CD14-positive monocyte (primary cell): ENCODE measurements around the gene KRTAP10-4. TPM values are rescaled to one million over a fixed set of nuclear protein-coding genes. Genes with fewer than 3 reads are reported as not detected.

ENCODE experiments used
- DNase-seq, 3 donors: peaks; one replicate each; pipeline ENCODE4 v3.0.0-alpha.2; 2011 to 2022
- H2AFZ ChIP-seq: 2 replicates; pipeline ENCODE4 v1.6.0; 2012; ENCODE audit warnings: mild to moderate bottlenecking, low read depth, low read length, inconsistent platforms; ENCODE audit not compliant: insufficient read depth, poor library complexity, severe bottlenecking
- H3K27ac ChIP-seq, 2 donors: 1 replicate in 1 of 2; 2 replicates in 1 of 2; pipeline ENCODE4 v1.5.1; 2012 to 2013; ENCODE audit warnings: low read length in 2 of 2, control low read depth in 1 of 2, inconsistent platforms in 1 of 2, low read depth in 1 of 2, mild to moderate bottlenecking in 1 of 2
- H3K27me3 ChIP-seq, 2 donors: one replicate each; pipeline versions ENCODE4 v1.6.0 to v1.6.1; 2011 to 2013; ENCODE audit warnings: low read length in 2 of 2; ENCODE audit not compliant: control insufficient read depth in 2 of 2, insufficient read depth in 2 of 2
- H3K36me3 ChIP-seq, 2 donors: replicated peaks in 1 of 2; 1 replicate in 1 of 2; 2 replicates in 1 of 2; pipeline versions ENCODE4 v1.5.1 to v1.6.1; 2012 to 2013; ENCODE audit warnings: low read length in 2 of 2, control low read depth in 1 of 2, inconsistent platforms in 1 of 2, mild to moderate bottlenecking in 1 of 2; ENCODE audit not compliant: insufficient read depth in 2 of 2, control insufficient read depth in 1 of 2
- H3K4me1 ChIP-seq, 2 donors: 1 replicate in 1 of 2; 2 replicates in 1 of 2; pipeline versions ENCODE4 v1.5.1 to v1.6.1; 2012 to 2013; ENCODE audit warnings: low read length in 2 of 2, control low read depth in 1 of 2, inconsistent platforms in 1 of 2, mild to moderate bottlenecking in 1 of 2, moderate library complexity in 1 of 2; ENCODE audit not compliant: insufficient read depth in 2 of 2, control insufficient read depth in 1 of 2
- H3K4me2 ChIP-seq: replicated peaks from 2 replicates; pipeline ENCODE3; 2012; ENCODE audit warnings: low read length, moderate library complexity, mild to moderate bottlenecking; ENCODE audit not compliant: poor library complexity, severe bottlenecking; ENCODE audit errors: extremely low read depth
- H3K4me3 ChIP-seq, 3 experiments: fragments of 200-600 bp in 1 of 3; sonication (generic) in 1 of 3; replicated peaks in 1 of 3; 1 replicate in 2 of 3; 2 replicates in 1 of 3; pipeline ENCODE4 v1.5.1; 2011 to 2013; ENCODE audit warnings: low read length in 3 of 3, mild to moderate bottlenecking in 3 of 3, control low read depth in 2 of 3, low read depth in 2 of 3, inconsistent platforms in 1 of 3, moderate library complexity in 1 of 3
- H3K79me2 ChIP-seq: 2 replicates; pipeline ENCODE4 v1.6.0; 2012; ENCODE audit warnings: mild to moderate bottlenecking, control low read depth, inconsistent platforms, low read length, moderate library complexity; ENCODE audit not compliant: insufficient read depth
- H3K9ac ChIP-seq: 2 replicates; pipeline ENCODE4 v1.6.0; 2017; ENCODE audit warnings: low read length, mild to moderate bottlenecking; ENCODE audit not compliant: insufficient read depth, poor library complexity, severe bottlenecking
- H3K9me3 ChIP-seq, 2 donors: replicated peaks in 1 of 2; 1 replicate in 1 of 2; 2 replicates in 1 of 2; pipeline versions ENCODE4 v1.5.1 to v1.6.1; 2012 to 2013; ENCODE audit warnings: low read length in 2 of 2, control low read depth in 1 of 2; ENCODE audit not compliant: control insufficient read depth in 1 of 2, insufficient read depth in 1 of 2
- H4K20me1 ChIP-seq: 2 replicates; pipeline ENCODE4 v1.6.0; 2012; ENCODE audit warnings: mild to moderate bottlenecking, low read length, control low read depth, moderate library complexity; ENCODE audit not compliant: insufficient read depth
- H3K27ac Mint-ChIP-seq, 7 donors: one replicate each; pipeline ENCODE4 v1.8.0; 2020; ENCODE audit warnings: mild to moderate bottlenecking in 7 of 7, mixed read lengths in 7 of 7, moderate library complexity in 6 of 7, inconsistent platforms in 2 of 7
- H3K27me3 Mint-ChIP-seq, 3 donors: one replicate each; pipeline ENCODE4 v1.8.0; 2021 to 2022; ENCODE audit warnings: low read depth in 3 of 3, mild to moderate bottlenecking in 3 of 3, mixed read lengths in 3 of 3, moderate library complexity in 3 of 3, inconsistent platforms in 1 of 3
- H3K36me3 Mint-ChIP-seq, 2 donors: one replicate each; pipeline ENCODE4 v1.8.0; 2020; ENCODE audit warnings: mixed read lengths in 2 of 2, inconsistent platforms in 1 of 2, mild to moderate bottlenecking in 1 of 2
- H3K4me1 Mint-ChIP-seq: one replicate; pipeline ENCODE4 v1.8.0; 2020; ENCODE audit warnings: mild to moderate bottlenecking, mixed read lengths
- H3K4me3 Mint-ChIP-seq, 2 donors: one replicate each; pipeline ENCODE4 v1.8.0; 2020; ENCODE audit warnings: mild to moderate bottlenecking in 2 of 2, mixed read lengths in 2 of 2, moderate library complexity in 1 of 2
- H3K9me3 Mint-ChIP-seq, 7 donors: one replicate each; pipeline ENCODE4 v1.8.0; 2020 to 2022; ENCODE audit warnings: mixed read lengths in 7 of 7, mild to moderate bottlenecking in 6 of 7, moderate library complexity in 6 of 7, inconsistent platforms in 2 of 7
- CTCF ChIP-seq: fragments of 200-600 bp; IDR thresholded peaks from one replicate; pipeline ENCODE4 v1.8.0; 2022; ENCODE audit warnings: antibody characterized with exemption, mild to moderate bottlenecking
- WGBS: methylation state at CpG from one replicate; pipeline ENCODE4 v1.1.5; 2013; ENCODE audit warnings: missing lambda C conversion rate; ENCODE audit not compliant: insufficient coverage; 5-methylcytosine and 5-hydroxymethylcytosine counted together
- intact Hi-C, 2 donors: fragments of 100-400 bp; cut with micrococcal nuclease; formaldehyde crosslinking; loops; one replicate each; pipeline versions ENCODE4 v1.15.0 to v1.15.1; 2023
- polyA plus RNA-seq, 3 donors: library from polyadenylated mRNA; depleted of rRNA in 1 of 3; unstranded in 2 of 3; stranded (reverse) in 1 of 3; fragments of 300-500 nt in 2 of 3; fragments of >200 nt in 1 of 3; fragmentation: Illumina TruSeq in 2 of 3; gene quantifications; 1 replicate in 2 of 3; 2 replicates in 1 of 3; pipeline ENCODE4 v1.2.3, GENCODE V29; 2012 to 2021

Gene KRTAP10-4
- polyA plus RNA-seq, 3 donors = not detected

GRCh38 chr21:44525391-44526095 lies 48.0 kb upstream of the KRTAP10-4 start:
- Histone ChIP-seq H3K79me2 (no peaks in the 10 kb centered on the region), H3K9me3 (peaks cover 9 to 17% of the 10 kb centered on the region in 2 donors), H3K4me1 (no peaks in the 10 kb centered on the region), H3K36me3 (no peaks in the 10 kb centered on the region), H3K4me3 (no peak overlapping the region), H2AFZ (no peak overlapping the region), H3K27me3 (no peaks in the 10 kb centered on the region), H3K27ac (no peak overlapping the region), H3K9ac (no peak overlapping the region), H4K20me1 (no peaks in the 10 kb centered on the region), H3K4me2 (no peak overlapping the region)
- Mint-ChIP-seq H3K27ac (no peak overlapping the region), H3K36me3 (no peaks in the 10 kb centered on the region), H3K4me1 (no peaks in the 10 kb centered on the region), H3K9me3 (peaks cover 0 to 9% (median 0%) of the 10 kb centered on the region in 7 donors), H3K4me3 (no peak overlapping the region), H3K27me3 (peaks cover 0 to 3% (median 1%) of the 10 kb centered on the region in 3 donors)
- 96% methylated on average over 11 of the region's 20 CpGs for WGBS
- intact Hi-C loops = no loop called here
- no peak for TF ChIP-seq CTCF
- no peak for DNase-seq

GRCh38 chr21:44526096-44526997 lies 47.2 kb upstream of the KRTAP10-4 start:
- Histone ChIP-seq H3K4me1 (no peaks in the 10 kb centered on the region), H3K79me2 (no peaks in the 10 kb centered on the region), H3K27me3 (no peaks in the 10 kb centered on the region), H4K20me1 (no peaks in the 10 kb centered on the region), H3K9ac (no peak overlapping the region), H3K4me2 (no peak overlapping the region), H3K9me3 (peaks cover 9 to 17% of the 10 kb centered on the region in 2 donors), H3K36me3 (no peaks in the 10 kb centered on the region), H2AFZ (no peak overlapping the region), H3K27ac (no peak overlapping the region), H3K4me3 (no peak overlapping the region)
- no peak for DNase-seq
- Mint-ChIP-seq H3K9me3 (peaks cover 0 to 8% (median 0%) of the 10 kb centered on the region in 7 donors), H3K36me3 (no peaks in the 10 kb centered on the region), H3K4me1 (no peaks in the 10 kb centered on the region), H3K4me3 (no peak overlapping the region), H3K27ac (no peak overlapping the region), H3K27me3 (peaks cover 0 to 3% (median 1%) of the 10 kb centered on the region in 3 donors)
- no peak for TF ChIP-seq CTCF
- intact Hi-C loops = no loop called here
- WGBS = 86% methylated on average over 1 of the region's 12 CpGs
